Ramos (cell line): ENCODE results near the gene ZBTB47.

Experiments
- in situ Hi-C: fragments of 300-500 bp; cut with MboI; formaldehyde crosslinking; loops from one replicate; pipeline ENCODE4 v1.14.3; 2022; ENCODE audit warnings: low sequenced_read_pairs; ENCODE audit not compliant: unreplicated experiment

The ZBTB47 gene

GRCh38 chr3:42663581-42664437, 10.3 kb downstream of the ZBTB47 start:
- in situ Hi-C loops: no loop called here

GRCh38 chr3:42664438-42664803, 10.9 kb downstream of the ZBTB47 start:
- in situ Hi-C loops: no loop called here

DNA sequence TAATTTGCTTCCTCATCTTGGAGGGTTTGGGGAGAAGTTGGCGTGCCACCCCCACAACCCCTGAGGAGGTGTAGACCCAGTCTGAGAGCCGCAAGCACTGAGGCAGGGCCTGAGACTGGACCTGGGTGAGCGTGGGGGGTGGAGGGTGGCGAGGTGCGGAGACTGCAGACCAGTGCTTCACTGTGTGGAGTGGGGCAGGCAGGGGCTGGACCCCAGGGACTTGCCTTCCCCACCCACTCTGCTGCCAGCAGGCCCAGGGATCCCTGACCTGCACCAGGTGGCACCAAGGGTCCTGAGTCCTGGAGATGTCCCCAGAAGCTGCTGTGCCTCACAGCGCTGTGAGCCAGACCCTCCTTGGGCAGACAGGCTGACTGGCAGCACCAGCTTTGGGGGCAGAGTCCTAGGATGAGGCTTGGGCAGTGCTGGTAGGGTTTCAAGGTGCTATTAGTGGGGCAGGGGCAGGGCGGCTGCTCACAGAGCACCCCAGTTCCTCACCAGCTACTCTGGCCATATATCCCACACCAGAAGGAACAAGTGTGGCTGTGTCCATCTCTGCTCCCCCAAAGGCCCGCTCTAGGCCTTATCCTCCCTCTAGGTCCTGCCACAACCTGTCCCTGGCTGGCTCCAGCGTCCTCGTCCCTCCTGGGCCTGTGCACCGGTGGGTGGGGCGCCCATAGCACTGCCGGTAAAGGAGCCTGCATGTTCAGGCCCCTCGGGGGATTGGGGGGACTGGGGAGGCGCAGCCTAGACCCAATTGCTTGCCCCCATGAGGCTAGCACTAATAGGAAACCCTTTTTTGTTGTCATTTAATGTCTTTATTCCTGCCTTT, 11.8 kb downstream of the ZBTB47 start:
- in situ Hi-C loops: no loop called here

- in situ Hi-C loops: no loop called here
Measured at GRCh38 chr3:42666022-42666421, 12.5 kb downstream of the ZBTB47 start.

DNA sequence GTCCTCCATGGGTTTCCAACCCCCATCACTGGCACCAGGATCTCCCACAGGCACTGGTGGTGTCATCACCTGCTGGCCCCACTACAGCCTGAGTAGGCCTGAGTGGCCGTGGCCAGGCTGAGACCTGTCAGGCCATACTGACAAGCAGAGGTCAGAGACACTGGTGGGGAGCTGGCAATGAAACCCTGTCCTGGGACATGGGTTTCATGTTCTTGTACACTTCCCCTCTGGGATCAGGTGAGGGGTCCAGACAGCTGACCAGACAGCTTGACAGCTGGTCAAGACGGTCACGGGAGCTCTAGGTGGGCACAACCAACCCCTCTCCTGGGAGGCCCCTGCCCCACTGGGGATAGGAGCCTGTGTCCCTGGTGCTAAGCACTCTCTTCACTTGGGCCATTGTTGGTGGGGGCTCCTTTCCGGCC, 13.1 kb downstream of the ZBTB47 start:
- in situ Hi-C loops: no loop called here

- in situ Hi-C loops: no loop called here
Measured at GRCh38 chr3:42667096-42667522, 13.6 kb downstream of the ZBTB47 start.

DNA sequence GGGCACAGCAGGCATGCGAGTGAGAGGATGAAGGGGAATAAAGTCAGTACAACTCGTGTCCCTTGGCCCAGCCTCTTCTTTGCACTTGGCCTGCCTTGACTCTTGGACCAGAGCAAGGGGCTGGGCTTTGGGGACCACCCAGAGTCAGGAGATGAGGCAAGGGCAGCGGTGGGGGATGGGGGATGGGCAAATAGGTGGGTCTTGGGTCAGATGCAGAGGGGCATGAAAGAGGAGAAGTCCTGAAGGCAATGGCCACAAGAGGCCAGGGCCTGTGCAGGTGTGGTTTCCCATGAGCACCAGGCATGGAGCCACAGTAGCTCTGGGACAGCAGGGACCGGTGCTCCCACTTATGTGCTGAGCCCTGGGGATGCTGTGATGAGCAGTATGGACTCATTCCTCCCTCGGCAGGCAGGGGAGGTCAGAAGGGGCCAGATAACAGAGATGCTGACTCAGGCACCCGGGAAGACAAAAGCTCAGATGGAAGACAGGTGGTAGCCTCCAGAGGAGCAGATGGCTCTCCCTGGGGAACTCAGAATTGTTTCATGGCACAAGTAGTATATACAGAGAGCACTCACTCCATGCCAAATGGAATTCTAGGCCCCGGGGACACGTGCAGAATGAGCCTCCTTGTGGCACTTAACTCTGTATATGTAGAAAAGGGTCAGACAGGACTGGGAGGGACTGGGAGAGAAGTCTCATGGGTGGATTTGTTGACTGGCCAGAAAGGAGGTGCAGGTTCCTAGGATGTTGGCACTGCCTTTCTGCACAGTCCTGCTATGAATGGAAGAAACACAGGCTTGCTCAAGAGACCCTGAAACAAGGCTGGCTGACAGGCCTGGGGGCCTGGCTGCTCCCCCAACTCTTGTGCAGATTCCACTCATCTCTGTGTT, 14.3 kb downstream of the ZBTB47 start:
- in situ Hi-C loops: no loop called here

DNA sequence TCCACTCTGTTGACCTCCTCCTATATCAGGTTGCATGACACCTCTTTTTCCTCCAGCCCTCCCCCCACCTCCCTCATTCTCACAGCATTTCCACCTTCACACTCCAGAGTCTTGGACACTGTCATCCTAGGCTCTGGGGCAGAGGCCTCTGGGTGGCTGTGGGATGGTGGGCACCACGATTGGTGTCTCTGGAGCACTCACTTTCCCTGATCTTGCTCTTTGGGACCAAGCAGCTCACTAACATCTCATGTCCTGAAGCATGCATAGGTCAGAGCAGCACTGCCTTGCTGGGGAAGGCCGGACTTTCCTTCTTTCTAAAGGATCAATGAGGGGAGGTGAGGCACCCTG, 14.9 kb downstream of the ZBTB47 start:
- in situ Hi-C loops: no loop called here

DNA sequence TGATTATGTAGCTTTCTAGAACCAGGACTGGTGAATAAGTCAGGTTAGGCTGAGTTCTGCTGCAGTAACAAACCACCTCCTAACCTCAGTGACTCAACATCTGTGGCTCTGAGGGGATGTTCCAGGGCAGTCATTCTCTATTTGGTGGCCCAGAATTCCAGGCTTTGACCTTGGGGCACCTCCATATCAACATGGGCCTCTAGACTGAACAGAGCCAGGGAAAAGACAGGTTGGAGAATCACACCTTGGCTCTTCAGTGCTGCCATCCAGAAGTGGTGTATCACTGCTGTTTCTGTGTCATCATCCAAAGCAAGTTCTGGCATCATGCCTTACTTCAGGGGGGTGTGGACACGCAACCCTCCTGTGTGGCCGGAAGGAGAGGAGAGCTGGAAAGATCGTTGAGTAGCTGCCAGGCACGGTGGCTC, 15.3 kb downstream of the ZBTB47 start:
- in situ Hi-C loops: no loop called here

GRCh38 chr3:42670051-42670576, 16.6 kb downstream of the ZBTB47 start:
- in situ Hi-C loops: no loop called here

- in situ Hi-C loops: no loop called here
Measured at GRCh38 chr3:42670670-42671069, 17.2 kb downstream of the ZBTB47 start.

GRCh38 chr3:42672515-42672914, 19.0 kb downstream of the ZBTB47 start:
- in situ Hi-C loops: no loop called here

GRCh38 chr3:42673082-42673481, 19.6 kb downstream of the ZBTB47 start:
- in situ Hi-C loops: no loop called here

- in situ Hi-C loops: no loop called here
Measured at GRCh38 chr3:42674146-42674545, 20.6 kb downstream of the ZBTB47 start.

DNA sequence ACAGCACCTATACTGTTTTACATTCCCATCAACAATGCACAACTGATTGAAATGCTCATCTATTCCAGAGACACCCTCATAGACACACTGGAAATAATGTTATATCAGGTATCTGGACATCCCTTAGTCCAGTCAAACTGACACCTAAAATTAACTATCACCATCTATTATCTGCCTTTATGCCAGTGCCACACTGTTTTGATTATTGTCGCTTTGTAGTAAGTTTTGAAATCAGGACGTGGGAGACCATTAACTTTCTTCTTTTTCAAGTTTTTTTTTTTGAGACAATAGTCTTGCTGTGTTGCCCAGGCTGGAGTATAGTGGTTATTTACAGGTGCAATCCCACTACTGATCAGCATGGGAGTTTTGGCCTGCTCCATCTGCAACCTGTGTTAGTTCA, 22.4 kb downstream of the ZBTB47 start:
- in situ Hi-C loops: no loop called here

DNA sequence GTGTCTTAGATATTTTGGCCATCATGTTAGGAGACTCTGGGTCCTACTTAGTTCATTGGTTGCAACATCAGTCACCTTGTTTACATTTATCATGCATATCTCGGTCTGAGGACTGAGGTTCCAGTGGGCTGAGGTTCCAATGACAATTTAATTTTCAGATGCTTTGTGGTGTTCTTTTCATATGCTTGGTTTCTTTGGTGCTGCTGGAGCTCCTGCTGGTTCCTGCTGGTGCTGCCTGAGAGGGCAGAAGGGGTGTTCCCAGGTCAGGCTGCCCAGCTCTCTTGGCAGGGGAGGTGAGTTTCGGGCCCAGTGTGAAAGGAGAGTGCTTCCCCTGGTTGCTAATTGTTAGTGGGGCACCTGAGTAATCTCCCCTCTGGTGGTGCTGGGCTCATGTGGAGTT, 24.9 kb downstream of the ZBTB47 start:
- in situ Hi-C loops: no loop called here

GRCh38 chr3:42680271-42680670, 26.8 kb downstream of the ZBTB47 start:
- in situ Hi-C loops: no loop called here

- in situ Hi-C loops: no loop called here
Measured at GRCh38 chr3:42680806-42681205, 27.3 kb downstream of the ZBTB47 start.

DNA sequence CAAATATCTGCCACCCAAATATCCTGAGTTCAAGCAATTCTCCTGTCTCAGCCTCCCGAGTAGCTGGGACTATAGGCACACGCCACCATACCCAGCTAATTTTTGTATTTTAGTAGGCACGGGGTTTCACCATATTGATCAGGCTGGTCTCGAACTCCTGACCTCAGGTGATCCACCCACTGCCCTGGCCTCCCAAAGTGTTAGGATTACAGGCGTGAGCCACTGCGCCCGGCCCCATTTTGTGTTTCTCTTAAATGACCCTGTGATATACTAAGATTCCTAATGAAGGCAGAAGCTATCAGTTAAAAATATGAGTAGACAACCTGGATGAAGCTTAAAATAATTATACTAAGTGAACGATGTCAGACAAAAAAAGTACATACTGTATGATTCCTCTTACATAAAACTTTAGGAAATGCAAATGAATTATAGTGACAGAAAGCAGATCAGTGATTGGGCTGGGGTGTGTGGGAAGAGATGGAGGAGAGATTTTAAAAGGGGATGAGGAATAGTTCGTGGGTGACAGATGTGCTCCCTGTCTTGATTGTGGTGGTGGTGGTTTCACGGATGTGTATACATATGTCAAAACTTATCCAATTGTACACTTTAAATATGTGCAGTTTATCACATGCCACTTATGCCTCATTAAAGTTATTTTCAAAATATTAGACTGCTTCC, 28.0 kb downstream of the ZBTB47 start:
- in situ Hi-C loops: no loop called here
